GM06990 (cell line): ENCODE results near the gene HYAL1.

ENCODE experiments used
- DNase-seq: peaks from one replicate; pipeline ENCODE4 v3.0.0-alpha.2; 2011; ENCODE audit not compliant: insufficient read length; ENCODE audit errors: extremely low read depth
- H3K27me3 ChIP-seq: replicated peaks from 2 replicates; pipeline ENCODE4 v1.6.0; 2011; ENCODE audit warnings: low read length; ENCODE audit not compliant: control insufficient read depth, insufficient read depth
- H3K36me3 ChIP-seq: 2 replicates; pipeline ENCODE4 v1.5.1; 2011; ENCODE audit warnings: low read length; ENCODE audit not compliant: control insufficient read depth, insufficient read depth
- H3K4me3 ChIP-seq: replicated peaks from 2 replicates; pipeline ENCODE4 v1.5.1; 2011; ENCODE audit warnings: low read depth, mild to moderate bottlenecking, control low read depth, low read length
- CTCF ChIP-seq: IDR thresholded peaks from 2 replicates; pipeline ENCODE4 v1.5.1; 2011; ENCODE audit warnings: low read length, control low read depth, mild to moderate bottlenecking, inconsistent platforms; ENCODE audit not compliant: insufficient read depth, poor library complexity, severe bottlenecking

Gene HYAL1

GRCh38 chr3:50298836-50299637 lies 4.3 kb downstream of the HYAL1 start, which contains the start of the genes HYAL3 and NAA80:
TSS of gene HYAL3 (minus strand) at chr3:50299405. CDS start at chr3:50295602, 3,803 bp downstream.
TSS of gene NAA80 (minus strand) at chr3:50299405. CDS start at chr3:50297463, 1,942 bp downstream.
- H3K27me3 ChIP-seq = no peaks in the 10 kb centered on the region
- TF ChIP-seq CTCF = peak; percentile 34
- H3K4me3 ChIP-seq = peak within 1 kb of the TSS; percentile 76
- no peaks in the 10 kb centered on the region for H3K36me3 ChIP-seq
- DNase-seq = peak; percentile 99

DNA sequence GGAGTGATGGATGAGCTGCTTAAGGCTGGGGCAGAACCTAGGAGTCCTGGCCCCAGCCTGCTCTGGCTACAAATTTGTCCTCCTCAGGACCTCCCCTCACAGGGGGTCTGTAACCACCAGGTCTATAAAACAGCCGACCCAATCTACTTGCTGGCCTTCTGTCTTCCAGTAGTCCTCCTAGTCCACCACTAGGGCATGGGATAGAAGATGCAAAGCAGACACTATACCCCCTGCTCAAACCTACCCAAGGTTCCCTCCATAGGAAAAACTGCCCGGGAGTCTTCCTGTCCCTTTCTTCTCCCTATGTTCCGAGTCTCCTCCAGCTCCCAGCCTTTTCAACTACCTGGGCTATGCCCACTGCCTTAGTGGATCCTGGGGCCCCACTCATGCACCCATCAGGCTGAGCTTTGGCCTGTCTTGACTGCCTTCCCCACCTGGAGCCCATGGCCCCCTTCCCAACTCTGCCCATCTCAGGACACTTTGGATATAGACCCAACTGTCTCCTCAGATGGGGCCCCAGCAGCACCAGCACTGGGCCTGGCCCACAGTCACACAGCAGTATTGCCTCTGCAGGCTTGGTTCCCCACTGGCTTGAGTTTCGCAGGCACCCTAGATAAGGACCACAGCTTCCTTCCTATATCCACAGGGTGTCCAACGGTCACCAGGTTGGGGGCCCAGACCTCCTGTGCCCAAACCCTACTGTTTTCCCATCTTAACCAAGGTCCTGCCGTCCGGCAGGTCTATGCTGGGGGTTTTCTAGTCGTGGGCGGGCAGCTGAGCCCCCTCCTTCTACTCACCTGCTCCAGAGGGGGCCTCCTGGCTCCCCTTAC lies 5.3 kb downstream of the HYAL1 start:
- TF ChIP-seq CTCF = no peak
- Histone ChIP-seq H3K27me3 (no peaks in the 10 kb centered on the region), H3K4me3 (peak overlapping the region; percentile 76), H3K36me3 (no peaks in the 10 kb centered on the region)
- DNase-seq = no peak

- DNase-seq = no peak
- no peaks in the 10 kb centered on the region for H3K27me3 ChIP-seq
- no peaks in the 10 kb centered on the region for H3K36me3 ChIP-seq
- H3K4me3 ChIP-seq = no peak overlapping the region
- TF ChIP-seq CTCF = no peak
These were observed 6.0 kb downstream of the HYAL1 start for GRCh38 chr3:50297384-50297775.

DNA sequence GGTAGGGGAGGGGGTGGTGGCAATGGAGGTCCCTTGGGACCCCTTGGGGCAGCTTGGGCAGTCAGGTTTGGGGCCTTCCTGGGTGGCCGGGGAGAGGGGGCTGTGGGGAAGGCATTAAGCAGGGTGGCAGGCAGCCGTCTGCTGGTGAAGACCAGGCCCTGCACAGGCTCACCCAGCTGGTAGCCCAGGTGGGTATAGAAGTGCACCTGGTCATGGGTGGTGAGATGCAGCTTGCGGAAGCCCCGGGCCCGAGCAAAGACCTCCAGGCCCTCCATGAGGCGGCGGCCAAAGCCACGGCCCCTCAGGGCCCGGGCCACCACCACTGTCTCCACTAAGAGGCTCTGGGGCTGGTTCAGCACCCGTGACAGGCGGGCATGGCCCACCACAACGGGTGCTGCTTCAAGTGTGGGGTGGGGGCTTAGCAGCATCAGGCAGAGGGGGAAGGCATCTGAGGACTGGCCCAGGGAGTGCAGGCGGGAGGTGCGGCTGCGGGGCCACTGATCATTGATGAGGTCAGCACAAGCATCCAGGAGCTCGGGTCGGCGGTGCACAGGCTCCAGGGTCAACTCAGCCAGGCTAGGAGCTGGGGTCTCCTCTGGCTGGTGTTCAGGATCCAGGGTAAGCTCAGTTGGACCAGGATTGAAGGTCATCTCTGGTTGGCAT lies 6.5 kb downstream of the HYAL1 start:
- Histone ChIP-seq H3K36me3 (no peaks in the 10 kb centered on the region), H3K4me3 (no peak overlapping the region), H3K27me3 (no peaks in the 10 kb centered on the region)
- no peak for DNase-seq
- TF ChIP-seq CTCF = no peak

DNA sequence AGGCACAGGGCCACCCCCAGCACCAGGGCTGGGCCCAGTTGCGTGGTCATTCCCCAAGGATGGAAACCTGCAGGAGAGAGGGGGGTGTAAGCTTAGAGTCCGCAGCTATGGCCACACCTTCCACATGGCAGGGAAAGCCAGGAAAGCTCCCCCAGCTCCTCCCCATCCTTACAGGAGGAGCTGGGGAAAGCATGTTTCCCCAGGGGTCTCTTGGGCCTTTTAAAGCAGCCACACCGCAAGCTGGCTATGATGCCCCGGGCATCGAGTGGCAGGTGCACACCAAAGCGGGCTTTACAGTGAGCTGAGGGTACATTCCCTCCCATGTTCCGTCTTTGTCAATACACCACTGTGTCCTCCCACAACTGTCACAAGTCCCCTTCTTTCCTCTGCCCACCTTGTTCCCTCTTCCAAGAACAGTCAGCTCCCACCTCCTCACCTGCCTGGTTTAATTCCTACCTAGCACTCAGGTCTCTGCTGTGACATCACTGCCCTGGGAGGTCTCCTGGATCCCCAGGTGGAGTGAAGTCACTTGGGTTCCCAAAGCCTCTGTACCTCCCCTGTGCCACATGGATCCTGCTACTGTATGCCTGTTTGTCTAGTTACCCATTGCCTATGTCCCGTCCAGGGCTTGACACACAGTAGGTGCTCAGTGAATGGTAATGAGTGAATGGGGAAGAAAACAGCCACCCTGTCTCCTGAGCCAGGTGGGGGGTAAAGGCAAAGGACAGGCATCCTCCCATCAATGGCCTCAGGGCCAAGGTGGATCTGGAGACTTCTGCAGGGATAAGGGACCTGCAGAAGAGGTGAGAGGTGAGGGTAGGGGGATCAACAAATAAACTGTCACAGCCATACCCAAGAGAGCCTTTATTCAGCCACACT lies 7.6 kb downstream of the HYAL1 start:
- no peak for DNase-seq
- H3K27me3 ChIP-seq = no peaks in the 10 kb centered on the region
- no peaks in the 10 kb centered on the region for H3K36me3 ChIP-seq
- no peak overlapping the region for H3K4me3 ChIP-seq
- no peak for TF ChIP-seq CTCF
